HG02884 (cell line): ENCODE results near the gene NOCT.
A peak's percentile ranks its signal among the peaks of the same experiment; 100 is the strongest.
"Not testable (repeated sequence)": the region's sequence is repeated elsewhere in the genome, so short reads cannot be mapped to it uniquely, and the experiment has no call there.

Source experiments
- ATAC-seq: cut with Tn5 transposase; IDR thresholded peaks from one replicate; pipeline ENCODE4 v1.9.1; 2021; ENCODE audit warnings: mild to moderate bottlenecking, moderate library complexity; ENCODE audit not compliant: unreplicated experiment

The NOCT gene

GRCh38 chr4:139044291-139044690 is 28.7 kb downstream of the NOCT start:
- no peak for ATAC-seq

- ATAC-seq: no peak
Observed at GRCh38 chr4:139048026-139048425, 32.4 kb downstream of the NOCT start.

- no peak for ATAC-seq
Observed at GRCh38 chr4:139050446-139050845, 34.9 kb downstream of the NOCT start.

- ATAC-seq: no peak
Observed at GRCh38 chr4:139053909-139054308, 38.3 kb downstream of the NOCT start.

GRCh38 chr4:139054791-139055505 is 39.4 kb downstream of the NOCT start:
- ATAC-seq: no peak

GRCh38 chr4:139059026-139059425 is 43.4 kb downstream of the NOCT start:
- not testable (repeated sequence) for ATAC-seq

- ATAC-seq: no peak
Observed at GRCh38 chr4:139060591-139060990, 45.0 kb downstream of the NOCT start.

GRCh38 chr4:139076016-139076744 is 60.6 kb downstream of the NOCT start:
- no peak for ATAC-seq

GRCh38 chr4:139077567-139078355 is 62.2 kb downstream of the NOCT start:
- ATAC-seq: no peak

GRCh38 chr4:139078926-139079325 is 63.3 kb downstream of the NOCT start:
- ATAC-seq: no peak

GRCh38 chr4:139082750-139083606 is 67.4 kb downstream of the NOCT start:
- ATAC-seq: peak; percentile 84

GRCh38 chr4:139083607-139083955 is 68.0 kb downstream of the NOCT start:
- peak; percentile 25 for ATAC-seq

- ATAC-seq: peak; percentile 59
Observed at GRCh38 chr4:139083956-139084803, 68.6 kb downstream of the NOCT start.

- no peak for ATAC-seq
Observed at GRCh38 chr4:139084804-139085093, 69.2 kb downstream of the NOCT start.

GRCh38 chr4:139085141-139085540 is 69.6 kb downstream of the NOCT start:
- no peak for ATAC-seq

- no peak for ATAC-seq
Observed at GRCh38 chr4:139092271-139092670, 76.7 kb downstream of the NOCT start.
